GOT3 (cell line): ENCODE data around the gene LATS1.
"Not testable (repeated sequence)": the region's sequence is repeated elsewhere in the genome, so short reads cannot be mapped to it uniquely, and the experiment has no call there.

ENCODE experiments used
- DNase-seq: peaks from one replicate; lab custom pipeline; 2025; ENCODE audit warnings: mixed read lengths; lab: John Stamatoyannopoulos, UW

LATS1 gene

DNA sequence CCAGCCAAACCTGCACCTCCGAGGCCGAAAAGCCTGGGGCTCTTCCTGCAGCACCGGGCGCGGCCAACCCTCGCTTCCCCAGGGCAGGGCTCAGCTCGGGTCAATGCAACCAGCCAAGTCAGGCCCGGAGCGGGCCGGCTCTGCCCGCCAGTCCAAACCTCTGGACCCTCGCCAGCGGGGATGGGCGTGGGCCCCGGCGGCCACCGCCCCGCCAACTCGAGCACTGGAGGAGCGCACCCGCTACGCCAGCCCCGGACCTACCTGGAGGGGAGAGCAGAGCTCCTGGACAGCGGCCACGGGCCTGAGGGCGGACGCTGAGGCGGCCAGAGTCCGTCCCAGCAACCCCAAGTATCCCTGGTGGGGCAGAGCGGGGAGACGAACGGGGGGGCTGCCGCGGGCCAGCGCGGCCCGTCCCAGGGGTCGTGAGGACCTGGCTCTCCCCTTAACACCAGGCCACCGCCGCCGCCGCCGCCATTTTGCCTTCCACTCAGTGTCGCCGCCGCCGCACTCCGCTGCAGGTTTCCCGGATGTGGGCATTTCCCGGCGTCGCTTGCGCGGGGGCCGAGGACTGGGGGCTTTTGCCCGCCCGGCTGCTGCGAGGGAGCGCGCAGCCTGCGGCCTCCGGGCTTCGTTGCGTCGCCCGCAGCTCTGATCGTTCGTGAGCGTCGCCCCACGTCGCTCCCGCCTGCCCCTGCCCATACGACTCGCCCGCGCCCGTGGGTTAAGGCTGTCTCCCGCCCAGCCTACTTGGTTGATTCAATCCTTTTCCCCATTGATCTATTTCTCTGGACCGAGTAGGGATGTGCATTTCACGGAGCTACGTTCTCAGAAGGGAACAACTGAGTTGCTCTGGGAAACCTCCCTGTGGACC is at the start of gene LATS1:
Gene LATS1 (minus strand): TSS at position 514 of the 871 bp plus-strand sequence. CDS start 15,975 bp downstream, outside the sequence.
- peak; percentile 67 for DNase-seq

DNA sequence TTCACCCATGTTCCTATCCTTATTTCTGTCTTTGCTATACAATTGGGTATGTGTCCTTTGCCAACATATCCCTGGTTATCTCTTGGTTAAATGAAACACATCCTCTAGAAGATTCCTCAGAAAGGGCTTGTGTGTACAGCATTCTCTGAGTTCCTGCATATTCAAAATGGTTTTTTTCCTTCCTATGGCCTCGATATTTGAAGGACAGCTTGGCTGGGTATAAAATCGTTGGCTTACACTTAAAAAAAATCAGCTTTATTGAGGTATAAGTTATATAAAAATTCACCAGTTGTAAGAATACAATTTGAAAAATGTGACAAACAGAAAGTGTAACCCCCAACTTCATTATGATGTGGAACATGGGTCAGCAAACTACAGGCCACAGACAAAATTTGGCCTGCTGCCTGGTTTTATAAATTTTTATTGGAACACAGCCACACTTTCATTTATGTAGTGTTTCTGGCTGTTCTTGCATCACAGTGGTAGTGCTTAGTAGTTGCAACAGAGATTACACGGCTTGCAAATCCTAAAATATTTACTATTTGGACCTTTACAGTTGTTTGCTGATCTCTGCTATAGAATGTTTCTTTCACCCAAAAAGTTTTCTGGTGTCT is 48.4 kb upstream of the LATS1 start:
- DNase-seq = no peak

DNA sequence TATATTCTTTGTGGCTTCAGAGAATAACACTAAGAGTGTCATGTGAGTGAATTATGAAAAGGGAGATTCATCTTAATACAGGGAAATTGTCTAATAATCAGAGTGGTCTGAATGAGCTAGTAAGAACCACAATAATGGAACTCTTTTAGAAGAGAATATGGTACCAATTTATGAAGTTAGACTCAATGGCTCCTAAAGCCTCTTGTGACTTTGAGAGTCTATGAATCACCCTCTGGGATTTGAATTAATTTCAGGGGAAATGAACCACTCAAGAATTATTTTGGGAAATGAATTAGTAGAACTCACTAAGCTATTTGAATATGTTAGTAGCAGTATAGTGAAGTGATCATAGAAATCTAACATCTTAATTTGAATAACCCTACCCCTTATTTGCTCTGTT is 46.0 kb upstream of the LATS1 start:
- DNase-seq = no peak

DNA sequence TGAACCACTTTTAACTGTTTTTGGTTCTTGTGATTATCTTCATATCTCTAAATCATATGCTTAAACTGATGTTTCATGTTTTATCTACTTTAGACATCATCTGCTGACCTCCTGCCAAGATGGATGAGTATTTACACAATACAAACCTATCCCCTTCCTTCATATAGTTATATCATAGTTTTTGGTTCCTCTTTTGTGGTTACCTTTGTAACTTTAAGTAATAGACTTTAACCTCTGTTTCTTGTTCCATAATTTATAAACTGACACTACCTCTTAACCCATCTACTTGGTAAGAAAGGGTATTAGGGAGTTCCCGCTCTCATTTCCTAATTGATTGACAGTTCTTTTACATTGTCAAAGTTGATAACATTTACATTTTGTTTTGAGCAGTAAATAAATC is 43.5 kb upstream of the LATS1 start:
- DNase-seq = no peak

DNA sequence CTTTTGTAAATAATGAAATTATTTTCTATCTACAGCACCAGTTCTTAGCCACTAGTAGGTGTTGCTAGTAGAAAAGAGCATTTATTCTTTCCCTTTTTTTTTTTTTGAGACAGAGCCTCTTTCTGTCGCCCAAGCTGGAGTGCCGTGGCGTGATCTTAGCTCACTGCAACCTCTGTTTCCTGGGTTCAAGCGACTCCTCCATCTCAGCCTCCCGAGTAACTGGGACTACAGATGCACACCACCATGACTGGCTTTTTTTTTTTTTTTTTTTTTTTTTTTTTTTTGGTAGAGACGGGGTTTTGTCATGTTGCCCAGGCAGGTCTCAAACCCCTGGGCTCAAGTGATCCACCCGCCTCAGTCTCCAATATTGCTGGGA is 38.3 kb upstream of the LATS1 start:
- DNase-seq = no peak

DNA sequence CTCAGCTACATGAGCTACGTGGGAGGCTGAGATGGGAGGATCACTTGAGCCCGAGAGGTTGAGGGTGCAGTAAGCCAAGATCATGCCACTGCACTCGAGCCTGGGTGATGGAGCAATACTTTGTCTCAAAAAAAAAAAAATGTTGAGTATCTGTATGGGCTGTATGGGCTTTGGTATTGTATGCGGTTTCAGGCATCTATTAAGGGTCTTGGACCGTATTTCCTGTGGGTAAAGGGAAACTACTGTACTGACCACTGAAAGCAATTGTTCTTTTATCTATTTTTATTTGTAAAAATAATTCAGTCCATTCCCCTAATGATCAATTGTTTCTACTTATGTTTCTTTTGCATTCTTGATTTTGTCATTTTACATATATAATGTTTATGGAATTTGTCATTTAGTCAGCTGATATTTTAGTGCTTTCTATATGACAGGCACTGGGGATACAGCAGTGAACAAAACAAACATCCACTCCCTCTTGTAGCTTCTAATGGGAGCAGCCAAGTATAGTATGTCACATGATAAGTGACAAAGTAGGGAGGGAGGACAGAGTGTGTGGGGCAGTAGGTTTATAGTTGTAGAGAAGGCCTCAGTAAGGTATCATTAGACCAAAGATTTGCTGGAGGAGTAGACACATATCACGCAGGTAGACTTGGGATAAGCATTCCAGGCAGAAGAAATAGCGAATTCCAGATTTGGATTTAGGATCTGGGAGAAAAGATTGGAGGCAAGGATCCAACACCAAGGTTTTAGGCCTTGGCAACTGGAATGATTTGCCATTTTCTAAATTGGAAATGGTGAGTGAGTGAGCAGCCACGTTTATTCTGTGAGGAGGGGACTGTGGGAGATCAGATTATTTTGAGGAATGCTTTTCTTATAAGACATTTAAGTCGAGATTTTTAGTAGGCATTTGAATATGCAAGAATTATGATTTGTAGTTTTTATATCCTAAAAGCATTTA is 37.7 kb upstream of the LATS1 start:
- no peak for DNase-seq

DNA sequence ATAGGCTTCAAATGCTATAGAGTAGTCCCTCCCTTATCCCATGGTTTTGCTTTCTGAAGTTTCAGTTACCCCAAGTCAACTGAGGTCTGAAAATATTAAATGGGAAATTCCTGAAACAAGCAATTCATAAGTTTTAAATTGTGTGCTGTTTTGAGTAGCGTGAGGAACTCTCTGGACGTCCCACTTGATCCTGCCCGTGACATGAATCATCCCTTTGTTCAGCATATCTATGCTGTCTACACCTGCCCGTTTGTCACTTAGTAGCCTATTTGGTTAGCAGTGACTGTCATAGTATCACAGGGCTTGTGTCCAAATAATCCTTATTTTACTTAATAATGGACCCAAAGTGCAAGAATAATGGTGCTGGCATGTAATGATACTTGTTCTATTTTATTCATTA is 36.6 kb upstream of the LATS1 start:
- no peak for DNase-seq

DNA sequence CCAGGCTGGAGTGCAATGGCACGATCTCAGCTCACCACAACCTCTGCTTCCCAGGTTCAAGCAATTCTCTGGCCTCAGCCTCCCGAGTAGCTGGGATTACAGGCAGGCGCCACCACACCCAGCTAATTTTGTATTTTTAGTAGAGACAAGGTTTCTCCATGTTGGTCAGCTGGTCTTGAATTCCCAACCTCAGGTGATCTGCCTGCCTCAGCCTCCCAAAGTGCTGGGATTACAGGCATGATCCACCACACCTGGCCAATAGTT is 35.4 kb upstream of the LATS1 start:
- DNase-seq = not testable (repeated sequence)

DNA sequence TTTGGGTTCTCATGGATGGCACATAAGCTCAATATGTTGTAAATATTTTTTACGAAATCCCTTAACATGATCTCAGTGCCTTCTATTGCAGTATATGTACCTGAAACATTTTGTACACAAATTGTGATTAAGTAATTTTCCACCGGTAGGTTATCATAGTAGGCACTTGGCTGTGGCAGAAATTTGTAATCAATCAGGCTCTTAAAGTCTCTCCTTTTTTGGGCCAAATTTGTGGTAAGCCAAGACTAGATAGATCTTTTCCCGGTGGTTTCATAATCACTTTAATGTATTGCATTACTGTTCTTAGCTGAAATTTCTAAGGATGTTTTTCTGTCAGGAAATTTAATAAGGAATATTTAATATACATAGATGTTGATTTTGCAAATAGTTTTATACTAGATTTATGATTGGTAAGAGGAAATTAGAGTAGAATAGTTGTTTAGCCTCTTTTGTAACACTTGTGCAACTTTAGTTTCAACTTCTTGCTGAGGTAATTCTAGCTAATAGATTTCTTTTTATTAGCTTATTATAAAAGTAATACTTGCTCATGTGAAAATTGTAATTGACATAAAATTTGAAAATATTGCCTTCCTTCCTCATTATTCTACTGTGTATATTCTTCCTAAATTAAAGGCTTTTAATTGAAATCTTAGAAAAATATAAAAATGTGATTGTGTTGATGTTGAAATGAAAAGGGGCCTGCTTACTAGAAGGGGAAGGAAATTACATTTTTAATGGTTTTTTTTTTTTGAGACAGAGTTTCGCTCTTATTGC is 34.9 kb upstream of the LATS1 start:
- DNase-seq = no peak

DNA sequence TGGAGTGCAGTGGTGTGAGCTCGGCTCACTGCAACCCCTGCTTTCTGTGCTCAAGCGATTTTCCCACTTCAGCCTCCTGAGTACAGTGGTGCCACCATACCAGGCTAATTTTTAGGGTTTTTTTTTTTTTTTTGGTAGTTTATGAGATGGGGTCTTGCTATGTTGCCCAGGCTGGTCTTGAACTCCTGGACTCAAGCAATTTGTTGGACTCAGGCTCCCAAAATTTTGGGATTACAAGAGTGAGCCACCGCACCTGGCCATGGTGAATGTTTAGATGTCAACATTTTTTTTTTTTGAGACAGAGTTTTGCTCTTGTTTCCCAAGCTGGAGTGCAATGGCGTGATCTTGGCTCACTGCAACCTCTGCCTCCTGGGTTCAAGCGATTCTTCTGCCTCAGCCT is 34.0 kb upstream of the LATS1 start:
- DNase-seq = not testable (repeated sequence)

DNA sequence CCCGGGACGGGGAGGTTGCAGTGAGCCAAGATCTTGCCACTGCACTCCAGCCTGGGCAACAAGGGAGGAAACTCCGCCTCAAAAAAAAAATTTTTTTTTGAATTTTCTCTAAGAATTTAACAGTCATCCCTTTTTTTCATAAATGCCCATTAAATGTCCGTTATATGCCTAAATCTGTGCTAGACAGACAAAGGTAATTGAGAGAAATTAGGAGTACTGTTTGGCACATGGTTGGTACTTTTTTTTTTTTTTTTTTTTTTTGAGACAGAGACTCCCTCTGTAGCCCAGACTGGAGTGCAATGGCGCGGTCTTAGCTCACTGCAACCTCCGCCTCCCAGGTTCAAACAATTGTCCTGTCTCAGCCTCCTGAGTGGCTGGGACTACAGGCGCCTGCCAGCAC is 33.3 kb upstream of the LATS1 start:
- DNase-seq = no peak

DNA sequence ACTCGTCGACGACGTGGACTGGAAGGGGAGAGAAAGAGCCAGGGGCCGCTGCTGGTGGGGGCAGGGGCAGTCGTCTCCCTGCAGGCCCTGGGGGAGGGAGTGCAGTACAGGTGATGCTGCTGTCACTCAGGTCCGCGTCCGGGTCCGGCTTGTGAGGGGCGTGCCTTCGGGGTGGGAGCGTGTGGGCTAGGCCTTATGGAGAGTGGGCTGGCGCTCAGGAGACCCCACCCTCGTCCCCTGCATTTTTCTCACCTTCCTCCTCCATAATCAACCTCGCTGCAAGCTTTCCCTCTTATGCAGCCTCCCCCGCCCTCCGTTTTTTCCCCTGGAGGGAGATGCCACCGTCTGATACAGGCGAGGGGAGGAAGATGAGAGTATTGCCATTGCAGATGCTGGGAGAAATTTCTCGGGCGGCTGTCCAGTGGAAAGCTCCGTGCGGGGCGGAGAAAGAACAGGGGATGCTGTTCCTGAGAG is 32.3 kb upstream of the LATS1 start:
- DNase-seq = peak; percentile 33

DNA sequence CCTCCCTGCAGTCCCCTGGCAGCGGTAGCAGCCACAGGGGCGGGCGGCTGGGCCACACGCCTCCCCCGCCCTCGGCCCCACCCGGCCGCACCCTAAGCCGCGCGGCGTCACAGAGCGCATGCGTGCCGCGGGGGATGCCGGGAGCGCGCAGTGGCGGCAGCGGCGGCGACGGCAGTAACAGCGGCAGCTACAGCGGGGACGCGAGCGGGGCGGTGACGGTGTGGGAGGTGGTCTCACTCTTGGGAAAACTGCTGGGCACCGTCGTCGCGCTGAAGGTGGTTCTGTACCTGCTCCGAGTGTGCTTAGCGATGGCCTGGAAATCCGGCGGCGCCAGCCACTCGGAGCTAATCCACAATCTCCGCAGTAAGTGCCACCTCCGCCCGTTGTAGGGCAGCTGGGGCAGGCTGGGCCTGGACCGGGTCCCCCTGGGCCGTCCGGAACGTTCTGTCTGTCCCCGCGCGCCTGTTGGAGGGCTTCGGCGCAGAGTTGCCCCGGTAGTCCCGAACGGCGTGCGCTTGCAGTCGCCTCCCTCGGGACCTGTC is 31.8 kb upstream of the LATS1 start, which contains the start of gene PCMT1:
Gene PCMT1 (plus strand): TSS at position 148 of the 542 bp plus-strand sequence. CDS start 161 bp downstream, at position 309.
- DNase-seq = peak; percentile 73

DNA sequence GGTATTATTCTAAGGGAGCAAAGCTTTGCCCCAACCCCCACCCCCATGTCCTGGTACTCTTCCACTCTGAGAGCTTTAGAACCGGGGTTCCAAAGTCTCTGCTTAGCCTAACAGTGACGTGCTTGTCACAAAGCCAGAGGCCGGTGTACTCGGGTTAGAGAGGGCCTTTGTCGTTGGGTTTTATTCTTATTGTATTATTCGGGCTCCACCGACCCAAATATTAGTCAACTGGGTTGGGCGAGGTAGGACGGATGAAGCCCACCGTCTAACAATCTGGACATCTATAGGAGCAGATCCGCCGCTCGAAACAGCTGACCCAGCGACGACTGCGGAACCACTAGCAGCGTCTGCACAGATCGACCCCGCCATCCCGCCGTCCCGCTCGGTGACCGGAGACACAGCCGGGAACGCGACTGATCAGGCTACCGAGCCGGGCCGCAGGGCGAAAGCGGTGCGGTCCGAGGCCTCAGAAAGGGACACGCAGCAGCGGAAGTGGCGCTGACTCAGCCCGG is 31.2 kb upstream of the LATS1 start:
- not testable (repeated sequence) for DNase-seq

DNA sequence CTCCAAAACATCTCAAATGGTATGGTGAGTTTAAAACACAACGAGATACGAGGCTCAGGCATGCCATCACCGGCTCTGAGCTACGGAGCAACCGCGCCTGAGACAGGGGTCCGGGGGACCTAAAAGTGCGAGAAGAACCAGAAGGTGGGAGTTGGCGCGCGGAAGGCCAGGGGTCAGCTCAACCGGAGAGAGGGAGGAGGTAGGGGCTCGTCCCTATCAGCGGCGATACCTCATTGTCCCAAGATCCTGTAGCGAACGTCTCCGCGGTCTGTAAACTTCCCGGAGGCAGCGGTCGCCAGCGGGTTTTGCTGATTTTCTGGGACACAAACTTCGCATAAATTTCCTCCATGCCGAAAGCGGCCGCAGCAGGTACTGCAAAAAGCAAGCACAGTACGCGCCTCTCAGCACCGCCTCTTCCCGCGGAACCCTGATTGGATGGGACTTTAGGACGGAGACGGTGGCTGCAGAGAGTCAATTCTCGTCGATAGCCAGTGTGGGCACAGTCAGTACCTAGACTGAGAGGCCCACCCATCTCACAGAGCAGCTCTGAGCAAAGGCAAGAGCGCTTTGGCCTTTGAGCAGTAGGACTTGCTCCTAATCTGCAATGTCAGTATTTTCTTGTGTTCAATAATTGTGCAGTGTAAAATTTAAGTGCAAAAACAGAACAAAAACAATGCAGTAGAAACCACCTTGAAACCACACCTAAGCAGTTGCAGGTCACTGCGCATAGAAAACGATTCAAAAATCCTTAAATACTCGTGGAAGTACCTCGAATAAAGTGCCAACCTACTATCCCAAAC is 28.4 kb upstream of the LATS1 start, which contains the start of gene NUP43:
Gene NUP43 (minus strand): TSS at position 383 of the 800 bp plus-strand sequence. CDS start 34 bp downstream, at position 349.
- DNase-seq = peak; percentile 58

DNA sequence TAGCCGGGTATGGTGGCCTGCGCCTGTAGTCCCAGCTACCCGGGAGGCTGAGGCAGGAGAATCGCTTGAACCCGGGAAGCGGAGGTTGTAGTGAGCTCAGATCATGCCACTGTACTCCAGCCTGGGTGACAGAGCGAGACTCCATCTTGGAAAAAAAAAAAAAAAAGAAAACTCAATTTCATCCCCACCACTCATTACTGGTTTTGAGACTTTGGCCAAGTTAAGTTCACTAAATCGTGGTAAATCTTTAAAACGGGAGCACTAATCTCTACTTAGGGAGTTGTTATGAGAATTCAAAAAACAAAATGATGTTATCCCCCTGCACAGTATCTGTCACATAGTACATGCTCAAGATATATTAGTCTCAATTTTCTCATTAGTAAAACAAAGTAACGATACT is 27.4 kb upstream of the LATS1 start:
- DNase-seq = not testable (repeated sequence)

DNA sequence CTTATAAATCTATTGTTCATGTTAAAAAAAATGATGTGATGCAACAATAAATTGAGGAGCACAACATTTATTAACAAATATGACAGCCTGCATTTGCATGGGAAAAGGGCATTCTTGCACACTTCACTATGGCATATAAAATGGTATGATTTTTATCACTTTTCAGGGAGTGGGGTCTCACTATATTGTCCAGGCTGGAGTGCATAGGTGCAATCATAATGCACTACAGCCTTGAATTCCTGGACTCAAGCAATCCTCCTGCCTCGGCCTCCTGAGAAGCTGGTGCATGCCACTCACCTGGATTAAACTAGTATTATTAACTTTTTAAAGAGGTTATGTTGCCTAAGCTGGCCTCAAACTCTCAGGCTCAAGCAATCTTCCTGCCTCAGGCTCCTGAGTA is 17.0 kb upstream of the LATS1 start:
- no peak for DNase-seq

DNA sequence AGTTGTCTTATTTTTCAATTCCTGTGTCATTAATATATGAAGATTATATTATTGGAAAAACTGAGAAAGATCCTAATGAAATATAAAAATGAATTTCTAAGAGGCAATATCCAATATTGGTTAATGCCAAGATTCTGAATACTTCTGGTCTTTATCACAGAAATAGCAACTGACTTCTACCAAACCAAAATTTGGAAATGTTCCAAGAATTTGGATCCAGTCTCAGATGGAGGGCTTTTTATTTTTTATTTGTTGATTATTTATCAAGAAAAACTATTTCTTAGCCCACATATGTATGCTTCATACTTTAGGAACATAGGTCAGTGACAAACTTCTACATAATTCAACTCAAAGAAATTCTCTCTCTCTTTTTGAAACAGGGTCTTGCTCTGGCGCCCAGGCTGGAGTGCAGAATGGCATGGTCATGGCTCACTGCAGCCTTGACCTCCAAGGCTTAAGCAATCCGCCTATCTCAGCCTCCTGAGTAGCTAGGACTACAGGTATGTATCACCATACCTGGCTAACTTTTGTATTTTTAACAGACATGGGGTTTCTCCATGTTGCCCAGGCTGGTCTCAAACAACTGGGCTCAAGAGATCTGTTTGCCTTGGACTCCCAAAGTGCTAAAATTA is 15.3 kb upstream of the LATS1 start:
- DNase-seq = no peak

DNA sequence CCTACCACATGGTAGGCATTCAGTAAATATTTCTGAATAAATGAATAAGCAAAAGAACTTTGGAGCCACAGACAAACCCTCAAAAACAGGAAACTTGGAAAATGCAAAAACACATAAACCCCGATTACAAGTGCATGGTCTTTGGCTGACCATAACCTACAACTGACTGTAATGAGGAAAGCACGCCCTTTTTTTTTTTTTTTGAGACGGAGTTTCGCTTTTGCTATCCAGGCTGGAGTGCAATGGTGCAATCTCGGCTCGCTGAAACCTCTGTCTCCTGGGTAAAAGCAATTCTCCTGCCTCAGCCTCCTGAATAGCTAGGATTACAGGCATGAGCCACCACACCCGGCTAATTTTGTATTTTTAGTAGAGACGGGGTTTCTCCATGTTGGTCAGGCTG is 11.9 kb upstream of the LATS1 start:
- DNase-seq = no peak
